Measurements from ENCODE around the gene MEFV.

The MEFV gene, protein sequence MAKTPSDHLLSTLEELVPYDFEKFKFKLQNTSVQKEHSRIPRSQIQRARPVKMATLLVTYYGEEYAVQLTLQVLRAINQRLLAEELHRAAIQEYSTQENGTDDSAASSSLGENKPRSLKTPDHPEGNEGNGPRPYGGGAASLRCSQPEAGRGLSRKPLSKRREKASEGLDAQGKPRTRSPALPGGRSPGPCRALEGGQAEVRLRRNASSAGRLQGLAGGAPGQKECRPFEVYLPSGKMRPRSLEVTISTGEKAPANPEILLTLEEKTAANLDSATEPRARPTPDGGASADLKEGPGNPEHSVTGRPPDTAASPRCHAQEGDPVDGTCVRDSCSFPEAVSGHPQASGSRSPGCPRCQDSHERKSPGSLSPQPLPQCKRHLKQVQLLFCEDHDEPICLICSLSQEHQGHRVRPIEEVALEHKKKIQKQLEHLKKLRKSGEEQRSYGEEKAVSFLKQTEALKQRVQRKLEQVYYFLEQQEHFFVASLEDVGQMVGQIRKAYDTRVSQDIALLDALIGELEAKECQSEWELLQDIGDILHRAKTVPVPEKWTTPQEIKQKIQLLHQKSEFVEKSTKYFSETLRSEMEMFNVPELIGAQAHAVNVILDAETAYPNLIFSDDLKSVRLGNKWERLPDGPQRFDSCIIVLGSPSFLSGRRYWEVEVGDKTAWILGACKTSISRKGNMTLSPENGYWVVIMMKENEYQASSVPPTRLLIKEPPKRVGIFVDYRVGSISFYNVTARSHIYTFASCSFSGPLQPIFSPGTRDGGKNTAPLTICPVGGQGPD

DNA sequence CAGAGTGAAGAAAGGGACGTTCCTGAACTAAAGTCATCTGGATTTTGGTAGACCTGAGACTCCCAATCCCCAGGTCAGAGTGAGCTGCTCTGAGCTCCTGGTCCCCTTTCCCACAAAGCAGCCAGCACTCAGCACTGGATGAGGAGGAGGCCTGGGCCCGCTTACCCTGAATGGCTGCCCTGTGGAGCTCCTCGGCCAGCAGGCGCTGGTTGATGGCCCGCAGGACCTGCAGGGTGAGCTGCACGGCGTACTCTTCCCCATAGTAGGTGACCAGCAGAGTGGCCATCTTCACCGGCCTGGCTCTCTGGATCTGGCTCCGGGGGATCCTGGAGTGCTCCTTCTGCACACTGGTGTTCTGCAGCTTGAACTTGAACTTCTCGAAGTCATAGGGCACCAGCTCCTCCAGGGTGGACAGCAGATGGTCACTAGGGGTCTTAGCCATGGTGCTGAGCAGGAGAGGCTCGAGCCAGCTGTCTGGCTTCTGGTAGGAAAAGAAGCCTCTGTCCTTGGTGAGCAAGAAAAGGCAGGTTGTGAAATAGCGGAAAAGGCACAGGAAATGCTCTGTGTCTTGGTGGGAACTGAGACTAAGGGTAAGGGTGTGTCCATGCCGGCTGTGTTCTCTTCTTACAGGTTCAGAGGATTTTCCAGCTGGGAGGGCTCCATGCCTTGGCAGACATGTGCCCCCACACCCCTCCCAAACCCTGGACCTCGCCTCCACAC lies at the start of gene MEFV:
TSS of gene MEFV (minus strand) at position 488 of the 720 bp plus-strand sequence. CDS start at position 442, 46 bp downstream.
- H3K4me1 ChIP-seq: no peaks in the 10 kb centered on the region
- H2AFZ ChIP-seq: no peak within 1 kb of the TSS
- H3K27ac ChIP-seq: no peak within 1 kb of the TSS
- no peaks in the 10 kb centered on the region for H3K36me3 ChIP-seq (ENCODE audit: control insufficient read depth, insufficient read depth, low read length)
- no peak within 1 kb of the TSS for H3K4me2 ChIP-seq (ENCODE audit: low read length)
- H3K27me3 ChIP-seq (ENCODE audit: control insufficient read depth, insufficient read depth, low read length): no peaks in the 10 kb centered on the region
- no peak within 1 kb of the TSS for H3K4me3 ChIP-seq (ENCODE audit: low read depth, low read length)
- H3K79me2 ChIP-seq: no peaks in the 10 kb centered on the region
- no peaks in the 10 kb centered on the region for H3K9me3 ChIP-seq (ENCODE audit: control insufficient read depth, low read length)
- TF ChIP-seq, protein P1, sequence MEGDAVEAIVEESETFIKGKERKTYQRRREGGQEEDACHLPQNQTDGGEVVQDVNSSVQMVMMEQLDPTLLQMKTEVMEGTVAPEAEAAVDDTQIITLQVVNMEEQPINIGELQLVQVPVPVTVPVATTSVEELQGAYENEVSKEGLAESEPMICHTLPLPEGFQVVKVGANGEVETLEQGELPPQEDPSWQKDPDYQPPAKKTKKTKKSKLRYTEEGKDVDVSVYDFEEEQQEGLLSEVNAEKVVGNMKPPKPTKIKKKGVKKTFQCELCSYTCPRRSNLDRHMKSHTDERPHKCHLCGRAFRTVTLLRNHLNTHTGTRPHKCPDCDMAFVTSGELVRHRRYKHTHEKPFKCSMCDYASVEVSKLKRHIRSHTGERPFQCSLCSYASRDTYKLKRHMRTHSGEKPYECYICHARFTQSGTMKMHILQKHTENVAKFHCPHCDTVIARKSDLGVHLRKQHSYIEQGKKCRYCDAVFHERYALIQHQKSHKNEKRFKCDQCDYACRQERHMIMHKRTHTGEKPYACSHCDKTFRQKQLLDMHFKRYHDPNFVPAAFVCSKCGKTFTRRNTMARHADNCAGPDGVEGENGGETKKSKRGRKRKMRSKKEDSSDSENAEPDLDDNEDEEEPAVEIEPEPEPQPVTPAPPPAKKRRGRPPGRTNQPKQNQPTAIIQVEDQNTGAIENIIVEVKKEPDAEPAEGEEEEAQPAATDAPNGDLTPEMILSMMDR (IDR thresholded peaks at IDR 0.05): no peak
- H3K9ac ChIP-seq: no peak within 1 kb of the TSS

DNA sequence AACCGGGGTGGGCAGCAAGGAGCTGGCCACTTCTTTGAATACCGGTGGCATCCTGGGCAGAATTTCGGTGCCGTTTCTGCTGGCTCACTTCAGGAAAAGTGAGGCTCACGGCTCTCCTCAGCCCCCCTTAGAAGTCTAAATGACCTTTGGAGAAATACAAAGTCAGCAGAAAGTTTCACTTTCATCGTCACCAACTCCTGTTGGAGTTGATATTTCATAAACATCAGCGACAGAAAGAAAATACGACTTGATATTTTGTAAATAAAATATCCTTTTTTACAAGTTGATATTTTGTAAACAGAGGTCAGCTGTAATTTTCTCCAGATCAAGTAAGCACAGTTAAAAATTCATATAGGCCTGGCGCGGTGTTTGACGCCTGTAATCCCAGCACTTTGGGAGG lies 49.6 kb upstream of the MEFV start:
- peak overlapping the region; percentile 41 for H3K9ac ChIP-seq
- peak overlapping the region; percentile 96 for H2AFZ ChIP-seq
- peak overlapping the region; percentile 88 for H3K4me3 ChIP-seq (ENCODE audit: low read depth, low read length)
- H3K9me3 ChIP-seq (ENCODE audit: control insufficient read depth, low read length): no peaks in the 10 kb centered on the region
- H3K27me3 ChIP-seq (ENCODE audit: control insufficient read depth, insufficient read depth, low read length): no peaks in the 10 kb centered on the region
- peaks cover 9% of the 10 kb centered on the region for H3K79me2 ChIP-seq
- H3K36me3 ChIP-seq (ENCODE audit: control insufficient read depth, insufficient read depth, low read length): no peaks in the 10 kb centered on the region
- no peaks in the 10 kb centered on the region for H3K4me1 ChIP-seq
- TF ChIP-seq, protein P1 (IDR thresholded peaks at IDR 0.05): no peak
- H3K4me2 ChIP-seq (ENCODE audit: low read length): peak overlapping the region; percentile 82
- peak overlapping the region; percentile 93 for H3K27ac ChIP-seq

DNA sequence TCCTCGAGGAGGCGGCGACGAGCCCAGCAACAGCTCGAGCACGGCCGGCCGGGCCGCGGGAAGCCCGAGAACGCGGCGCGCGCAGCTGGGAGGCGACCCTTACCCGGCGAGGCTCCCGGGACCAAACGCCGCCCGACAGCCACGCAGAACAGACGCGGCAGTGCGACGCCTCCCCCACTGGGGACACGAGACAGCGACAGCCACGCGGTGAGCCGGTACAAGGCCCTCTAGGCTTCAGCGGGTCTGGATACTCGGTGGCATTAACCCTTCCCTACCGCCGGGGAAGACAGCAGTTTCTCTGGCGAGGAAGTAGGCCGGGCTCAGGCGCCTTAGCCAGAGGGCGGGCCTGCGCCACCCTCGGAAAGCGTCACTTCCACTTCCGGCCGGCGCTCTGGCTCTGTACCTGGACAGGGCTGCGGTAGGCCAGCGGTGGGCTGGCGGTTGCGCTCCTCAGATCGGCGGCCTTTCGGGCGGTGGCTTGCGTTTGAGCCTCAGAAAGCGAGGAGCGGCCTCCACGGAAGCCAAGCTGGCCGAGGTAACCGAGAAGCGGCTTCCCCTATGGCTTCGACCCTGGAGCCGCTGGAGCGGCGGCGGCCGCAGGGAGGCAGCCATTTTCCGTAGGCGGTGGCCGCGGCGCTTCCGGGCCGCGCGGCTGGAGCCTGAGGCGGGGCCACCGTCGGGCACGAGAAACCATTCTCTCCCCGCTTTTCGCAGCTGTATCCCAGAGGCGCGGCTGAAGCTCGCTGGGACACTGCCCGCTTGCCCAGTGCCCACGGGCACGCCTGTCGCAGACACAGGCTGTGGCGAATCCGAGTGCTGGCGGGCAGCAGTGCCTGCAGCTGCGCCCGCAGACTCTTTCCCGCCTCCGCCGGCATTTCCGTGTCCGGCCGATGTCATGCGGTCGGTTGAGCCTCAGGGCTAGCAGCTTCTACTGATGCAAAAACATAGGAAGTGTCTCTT lies 49.0 kb upstream of the MEFV start, which contains the start of the genes TIGD7 and ZNF75A:
TSS of gene TIGD7 (minus strand) at position 322 of the 960 bp plus-strand sequence. CDS start 4,816 bp downstream, outside the sequence.
TSS of gene ZNF75A (plus strand) at position 389 of the 960 bp plus-strand sequence. CDS start 2,932 bp downstream, outside the sequence.
- Histone ChIP-seq H3K9me3 (ENCODE audit: control insufficient read depth, low read length) (no peaks in the 10 kb centered on the region), H3K4me2 (ENCODE audit: low read length) (peak within 1 kb of the TSS; percentile 82), H3K27ac (peak within 1 kb of the TSS; percentile 93), H3K36me3 (ENCODE audit: control insufficient read depth, insufficient read depth, low read length) (no peaks in the 10 kb centered on the region), H2AFZ (peak within 1 kb of the TSS; percentile 96), H3K79me2 (peaks cover 9% of the 10 kb centered on the region), H3K4me3 (ENCODE audit: low read depth, low read length) (peak within 1 kb of the TSS; percentile 88), H3K27me3 (ENCODE audit: control insufficient read depth, insufficient read depth, low read length) (no peaks in the 10 kb centered on the region), H3K4me1 (no peaks in the 10 kb centered on the region), H3K9ac (peak within 1 kb of the TSS; percentile 41)
- TF ChIP-seq, protein P1 (IDR thresholded peaks at IDR 0.05): peak; percentile 27

DNA sequence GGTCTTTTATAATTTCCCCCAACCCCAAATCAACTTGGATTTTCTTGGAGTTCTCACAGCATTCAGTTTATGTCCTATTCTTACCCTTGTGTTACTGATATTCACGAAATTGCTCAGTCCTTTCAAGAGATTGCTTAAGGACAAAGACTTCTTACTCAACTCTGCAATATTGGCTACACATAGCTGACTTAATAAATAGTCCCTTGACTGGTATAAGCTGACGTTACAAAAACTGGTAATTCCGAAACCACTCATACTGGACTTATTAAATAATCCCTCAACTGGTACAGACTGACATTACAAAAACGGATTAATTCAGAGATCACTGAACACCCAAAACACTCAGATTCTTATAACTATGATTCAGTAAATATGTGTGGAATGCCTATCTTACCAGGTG lies 47.9 kb upstream of the MEFV start:
- no peaks in the 10 kb centered on the region for H3K36me3 ChIP-seq (ENCODE audit: control insufficient read depth, insufficient read depth, low read length)
- H2AFZ ChIP-seq: peak overlapping the region; percentile 96
- H3K9me3 ChIP-seq (ENCODE audit: control insufficient read depth, low read length): no peaks in the 10 kb centered on the region
- TF ChIP-seq, protein P1 (IDR thresholded peaks at IDR 0.05): no peak
- no peaks in the 10 kb centered on the region for H3K4me1 ChIP-seq
- no peak overlapping the region for H3K9ac ChIP-seq
- peaks cover 9% of the 10 kb centered on the region for H3K79me2 ChIP-seq
- no peaks in the 10 kb centered on the region for H3K27me3 ChIP-seq (ENCODE audit: control insufficient read depth, insufficient read depth, low read length)
- peak overlapping the region; percentile 93 for H3K27ac ChIP-seq
- H3K4me3 ChIP-seq (ENCODE audit: low read depth, low read length): peak overlapping the region; percentile 88
- H3K4me2 ChIP-seq (ENCODE audit: low read length): peak overlapping the region; percentile 82

Measured in parathyroid adenoma (tissue), 2 donors.